DMS79 (cell line): Measurements from ENCODE around the gene RNF40.
"Not testable (repeated sequence)": the region's sequence is repeated elsewhere in the genome, so short reads cannot be mapped to it uniquely, and the experiment has no call there.

ENCODE experiments used
- DNase-seq: peaks from one replicate; lab custom pipeline; 2025; lab: John Stamatoyannopoulos, UW

The RNF40 gene

DNA sequence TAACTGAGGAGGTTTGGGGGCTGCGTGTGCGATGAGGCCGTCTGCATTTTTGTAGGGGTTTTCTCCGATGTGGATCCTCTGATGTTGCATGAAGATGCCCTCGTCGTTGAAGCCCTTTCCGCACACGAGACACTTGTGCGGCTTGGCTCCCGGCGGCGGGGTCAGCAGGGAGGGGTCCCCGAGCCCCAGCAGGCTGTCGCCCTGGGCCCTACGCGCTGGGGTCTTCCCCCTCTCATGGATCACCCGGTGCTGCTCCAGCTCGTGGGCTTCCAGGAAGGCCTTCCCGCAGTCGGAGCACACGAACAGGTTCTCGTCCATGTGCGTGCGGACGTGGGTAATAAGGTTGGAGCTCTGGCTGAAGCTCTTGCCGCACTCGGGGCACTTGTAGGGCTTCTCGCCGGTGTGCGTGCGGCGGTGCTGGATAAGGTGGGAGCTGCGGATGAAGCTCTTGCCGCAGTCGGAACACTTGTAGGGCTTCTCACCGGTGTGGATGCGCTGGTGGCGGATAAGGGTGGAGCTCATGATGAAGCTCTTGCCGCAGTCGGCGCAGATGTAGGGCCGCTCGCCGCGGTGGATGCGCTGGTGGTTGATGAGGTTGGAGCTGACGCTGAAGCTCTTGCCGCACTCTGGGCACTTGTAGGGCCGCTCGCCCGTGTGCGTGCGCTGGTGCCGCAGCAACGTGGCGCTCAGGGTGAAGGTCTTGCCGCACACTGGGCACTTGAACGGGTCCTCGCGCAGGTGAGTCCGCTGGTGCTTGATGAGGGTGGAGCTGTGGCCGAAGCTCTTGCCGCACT lies 20.6 kb downstream of the RNF40 start:
- no peak for DNase-seq

DNA sequence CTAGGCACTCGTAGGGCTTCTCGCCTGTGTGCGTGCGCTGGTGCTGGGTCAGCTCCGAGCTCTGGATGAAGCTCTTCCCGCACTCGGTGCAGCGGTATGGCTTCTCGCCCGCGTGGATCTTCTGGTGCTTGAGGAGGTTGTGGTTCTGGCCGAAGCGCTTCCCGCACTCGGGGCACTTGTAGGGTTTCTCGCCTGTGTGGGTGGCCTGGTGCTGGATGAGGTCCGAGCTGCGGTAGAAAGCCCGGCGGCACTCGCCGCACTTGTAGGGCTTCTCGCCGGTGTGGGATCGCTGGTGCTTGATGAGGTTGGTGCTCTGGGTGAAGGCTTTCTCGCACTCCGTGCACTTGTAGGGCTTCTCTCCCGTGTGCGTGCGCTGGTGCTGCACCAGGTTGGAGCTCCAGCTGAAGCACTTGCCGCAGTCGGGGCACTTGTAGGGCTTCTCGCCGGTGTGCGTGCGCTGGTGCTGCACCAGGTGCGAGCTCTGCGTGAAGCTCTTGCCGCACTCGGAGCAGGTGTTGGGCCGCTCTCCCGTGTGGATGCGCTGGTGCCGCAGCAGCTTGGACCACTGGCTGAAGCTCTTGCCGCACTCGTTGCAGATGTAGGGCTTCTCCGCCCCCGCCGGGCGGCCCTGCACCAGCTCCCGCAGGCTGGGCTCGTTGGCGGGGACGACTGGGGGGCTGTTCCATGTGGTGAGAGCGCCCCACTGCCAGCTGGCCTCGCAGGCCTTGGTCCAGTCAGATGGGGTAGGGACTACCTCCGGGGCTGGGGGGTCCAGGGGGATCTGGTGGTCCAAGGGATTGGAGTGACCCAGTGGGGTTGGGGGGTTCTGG lies 21.4 kb downstream of the RNF40 start:
- no peak for DNase-seq

DNA sequence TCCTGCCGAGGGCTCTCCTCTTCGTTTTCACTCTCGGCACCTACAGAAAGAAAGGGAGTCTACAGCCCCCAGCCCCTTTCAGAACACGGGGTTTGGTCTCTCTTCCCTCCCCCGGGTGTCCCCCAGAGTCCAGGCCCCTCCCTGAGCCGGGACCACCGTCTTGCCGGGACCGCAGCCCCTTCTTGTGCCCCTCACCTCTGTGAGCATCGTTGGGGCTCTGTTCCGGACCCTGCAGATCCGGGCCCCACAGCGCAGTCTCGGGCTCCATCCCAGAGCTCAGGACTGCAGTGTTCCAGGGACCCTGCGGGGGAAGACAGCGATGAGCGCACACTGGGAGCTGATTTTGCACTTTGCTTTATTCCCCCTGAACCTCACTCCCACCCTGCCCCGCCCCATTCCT lies 22.1 kb downstream of the RNF40 start:
- DNase-seq = no peak

DNA sequence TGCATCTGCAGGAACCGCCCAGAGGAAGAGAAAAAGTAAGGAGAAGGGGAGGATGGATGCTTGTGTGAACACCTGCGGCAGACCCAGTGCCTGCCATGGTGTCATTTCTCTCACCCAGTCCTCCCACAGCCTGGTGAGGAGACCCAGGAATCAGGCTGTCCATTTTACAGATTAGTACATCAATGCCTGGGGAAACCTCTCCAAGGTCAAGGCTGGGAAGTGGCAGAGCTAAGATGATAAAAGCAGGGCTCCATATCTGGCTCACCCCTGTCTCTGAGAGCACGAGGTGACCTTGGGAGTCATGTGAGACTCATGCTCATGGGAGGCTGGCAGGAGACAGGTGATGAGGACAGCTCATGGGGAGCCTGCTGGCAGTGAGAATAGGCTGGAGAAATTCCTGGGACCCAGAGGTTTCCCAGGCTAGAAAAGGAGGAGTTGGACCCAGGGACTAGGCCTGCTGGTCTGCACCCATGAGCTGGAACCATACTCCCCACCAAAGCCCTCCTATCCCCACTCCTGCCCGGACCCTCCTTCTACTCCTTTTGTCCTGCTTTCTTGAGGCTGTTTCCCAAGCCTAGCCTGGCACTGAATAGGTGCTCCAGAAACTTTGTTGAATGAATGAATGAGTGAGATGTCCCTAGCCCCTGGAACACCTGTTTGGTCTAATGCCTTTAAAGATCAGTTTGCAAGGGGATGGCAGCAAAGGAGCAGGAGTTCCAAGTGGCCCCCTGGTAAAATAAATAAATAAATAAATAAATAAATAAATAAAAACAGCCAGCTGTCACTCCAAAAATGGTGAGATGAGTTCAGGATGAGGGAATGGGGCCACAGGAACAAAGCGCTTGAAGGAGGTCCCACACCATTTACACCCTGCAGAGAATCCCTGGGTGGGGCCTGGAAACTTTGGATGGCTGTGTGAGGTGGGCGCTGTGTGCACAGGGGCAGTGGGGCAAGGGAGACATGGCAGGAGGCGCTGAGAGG lies 23.3 kb downstream of the RNF40 start:
- DNase-seq = no peak

DNA sequence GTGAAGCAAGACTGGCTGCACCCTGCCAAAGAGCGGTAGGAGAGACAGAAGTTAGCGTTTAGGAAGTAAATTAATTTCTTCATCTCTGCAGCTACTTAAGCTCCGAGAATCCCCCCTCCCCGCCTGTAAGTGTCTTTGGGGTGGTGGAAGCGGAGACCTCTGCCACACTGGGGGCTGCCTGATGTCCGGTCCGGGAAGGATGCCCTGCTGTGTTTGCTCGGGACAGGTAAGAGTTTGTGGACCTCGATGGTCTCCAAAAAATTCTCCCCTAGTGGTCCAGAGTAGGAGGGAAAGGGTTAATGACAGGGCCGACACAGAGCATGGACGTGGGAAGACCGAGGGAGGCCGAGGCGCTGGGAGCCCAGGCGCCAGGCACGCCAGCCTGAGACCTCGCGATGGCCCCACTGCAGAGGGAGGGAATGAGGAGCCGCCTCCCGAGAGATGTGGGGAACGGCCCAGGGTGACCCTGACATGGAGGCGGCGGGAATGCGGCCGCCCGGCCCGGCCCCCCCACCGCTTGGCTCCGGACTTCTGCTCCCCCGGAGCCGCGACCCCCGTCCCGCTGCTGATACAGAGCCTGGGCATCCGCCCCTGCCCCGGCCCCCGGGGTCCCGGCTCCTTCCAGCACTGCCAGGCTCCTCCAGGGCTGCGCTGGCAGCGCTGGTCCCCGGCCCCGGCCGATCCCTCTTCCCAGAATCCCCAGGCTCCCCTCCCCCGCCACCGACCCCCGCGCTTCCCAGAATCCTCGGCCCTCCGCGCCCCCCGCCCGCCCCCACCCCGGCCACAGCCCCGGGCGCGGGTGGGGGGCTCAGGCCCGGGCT lies 24.2 kb downstream of the RNF40 start:
- DNase-seq = no peak

DNA sequence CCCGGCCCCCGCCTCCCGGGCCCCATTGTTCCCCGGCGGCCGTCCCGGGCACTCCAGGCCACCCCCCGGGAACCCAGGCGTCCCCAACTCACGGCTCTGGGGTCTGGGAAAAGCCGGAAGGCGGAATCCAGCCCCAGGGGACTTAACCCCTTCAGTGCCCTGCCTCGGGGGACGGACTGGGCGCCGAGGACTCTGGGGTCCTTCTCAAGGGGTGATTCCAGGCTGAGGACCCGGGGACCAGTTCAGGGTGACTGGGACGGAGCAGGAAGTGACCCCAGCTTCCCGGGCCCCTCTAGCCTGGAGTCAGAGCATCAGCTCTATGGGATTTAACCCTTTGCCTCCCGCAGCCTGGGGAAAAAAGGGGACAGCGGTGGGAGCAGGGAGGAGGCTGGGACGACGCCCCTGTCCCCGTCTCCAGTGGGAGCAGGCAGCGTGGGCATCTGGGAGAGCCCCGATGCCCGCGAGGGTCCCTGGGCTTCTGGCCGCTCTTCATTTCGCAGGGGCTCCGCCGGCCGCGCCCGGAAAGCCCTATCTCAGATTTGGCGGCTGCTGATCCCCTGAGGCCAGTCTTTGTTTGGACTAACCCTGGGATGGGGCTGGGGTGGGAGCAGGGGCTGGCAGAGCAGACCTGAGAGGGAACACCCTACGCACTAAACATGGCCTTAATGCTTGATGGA lies 25.0 kb downstream of the RNF40 start, which contains the start of gene ZNF629:
Gene ZNF629 (minus strand): TSS at position 270 of the 677 bp plus-strand sequence. CDS start 2,723 bp downstream, outside the sequence.
- peak; percentile 64 for DNase-seq

DNA sequence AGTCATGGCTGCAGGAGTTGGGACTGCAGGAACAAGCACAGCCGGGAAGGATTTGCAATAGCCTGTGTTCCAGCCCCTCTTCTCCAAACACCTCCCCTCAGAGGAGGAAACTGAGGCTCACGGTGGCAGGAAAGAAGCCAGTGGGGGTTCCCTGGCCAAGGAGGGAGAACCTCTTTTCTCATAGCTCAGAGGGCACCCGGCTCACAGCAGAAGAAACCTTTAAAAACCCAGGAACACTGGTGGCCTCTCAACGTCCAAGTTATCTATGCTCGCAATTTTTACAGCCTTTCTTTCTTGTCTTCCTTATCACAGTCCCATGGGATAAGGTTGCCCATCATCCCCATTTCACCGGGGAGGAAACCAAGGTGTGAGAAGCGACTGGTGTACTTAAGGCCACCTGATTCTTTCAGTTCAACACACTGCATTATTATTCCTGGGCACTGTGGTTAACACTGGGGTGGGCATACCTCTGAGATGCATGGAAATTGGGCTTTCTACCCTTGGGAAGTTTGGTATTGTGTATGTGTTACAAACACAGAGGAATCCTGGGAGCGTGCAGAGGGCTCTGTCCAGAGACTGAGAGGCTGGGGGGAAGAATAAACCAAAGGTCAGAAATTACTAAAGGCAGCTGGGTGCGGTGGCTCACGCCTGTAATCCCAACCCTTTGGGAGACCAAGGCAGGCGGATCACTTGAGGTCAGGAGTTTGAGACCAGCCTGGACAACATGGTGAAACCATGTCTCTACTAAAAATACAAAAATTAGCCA lies 25.7 kb downstream of the RNF40 start:
- DNase-seq = no peak

DNA sequence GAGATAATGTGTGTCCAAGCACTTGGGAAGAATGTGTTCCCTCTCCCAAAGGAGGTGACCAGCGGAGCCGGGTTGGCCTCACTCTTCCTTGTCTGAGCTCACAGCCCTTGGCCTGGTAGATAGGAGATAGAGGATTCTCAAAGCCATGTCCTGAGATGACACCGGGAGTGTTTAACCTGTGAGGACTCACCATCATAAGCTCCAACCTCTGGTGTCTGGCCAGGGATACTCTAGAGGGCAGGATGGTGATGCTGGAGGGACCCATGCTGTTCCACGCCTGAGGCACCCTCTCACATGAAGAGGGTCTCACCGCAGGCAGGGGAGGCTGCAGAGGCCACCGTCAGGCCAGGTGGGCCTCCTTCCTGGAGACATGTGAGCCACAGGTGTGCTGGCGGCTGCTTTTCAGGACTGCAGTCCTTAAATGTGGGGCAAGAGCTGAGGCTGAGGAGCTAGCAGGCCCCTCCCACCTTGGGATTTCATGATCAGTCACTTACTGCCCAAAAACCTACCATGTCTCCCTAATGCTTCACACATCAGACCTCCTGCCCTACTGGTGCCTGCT lies 31.5 kb downstream of the RNF40 start:
- no peak for DNase-seq

DNA sequence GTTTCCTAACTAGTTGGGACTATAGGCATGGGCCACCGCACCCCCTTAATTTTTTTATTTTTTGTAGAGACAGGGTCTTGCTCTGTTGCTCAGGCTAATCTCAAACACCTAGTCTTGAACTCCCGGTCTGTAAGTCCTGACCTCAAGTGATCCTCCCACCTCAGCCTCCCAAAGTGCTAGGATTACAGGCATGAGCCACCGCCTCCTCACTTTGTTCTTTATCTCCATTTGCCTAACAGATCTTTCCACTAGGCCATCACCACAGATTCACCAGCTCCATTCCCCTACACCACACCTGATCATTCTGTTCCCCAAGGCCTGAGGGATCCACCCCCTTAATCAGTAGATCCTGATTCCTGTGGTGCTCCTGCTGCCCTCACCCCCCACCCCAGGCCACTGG lies 32.5 kb downstream of the RNF40 start:
- no peak for DNase-seq

DNA sequence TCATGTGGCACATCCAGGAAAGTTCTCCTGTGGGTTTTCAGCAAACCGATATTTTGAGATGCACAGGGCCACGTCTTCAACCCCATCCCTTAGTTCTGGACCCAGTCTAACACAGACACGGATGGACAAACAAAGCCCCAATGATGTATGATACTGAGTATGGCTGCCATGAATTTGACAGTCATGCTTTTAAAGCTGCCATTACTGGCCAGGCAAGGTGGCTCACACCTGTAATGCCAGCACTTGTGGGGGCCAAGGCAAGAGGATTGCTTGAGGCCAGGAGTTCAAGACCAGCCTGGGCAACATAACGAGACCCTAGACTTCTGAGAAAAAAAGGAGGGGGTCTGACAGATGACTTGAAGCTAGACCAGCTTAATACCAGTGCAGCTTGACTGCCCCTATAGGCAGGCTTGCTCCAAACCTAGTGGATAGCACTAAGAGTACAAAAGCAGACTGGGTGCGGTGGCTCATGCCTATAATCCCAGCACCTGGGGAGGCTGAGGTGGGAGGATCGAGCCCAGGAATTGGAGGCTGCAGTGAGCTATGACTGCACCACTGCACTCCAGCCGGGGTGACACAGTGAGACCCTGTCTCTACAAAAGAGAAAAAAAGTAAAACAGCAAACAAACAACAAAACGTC lies 35.7 kb downstream of the RNF40 start:
- DNase-seq = no peak

DNA sequence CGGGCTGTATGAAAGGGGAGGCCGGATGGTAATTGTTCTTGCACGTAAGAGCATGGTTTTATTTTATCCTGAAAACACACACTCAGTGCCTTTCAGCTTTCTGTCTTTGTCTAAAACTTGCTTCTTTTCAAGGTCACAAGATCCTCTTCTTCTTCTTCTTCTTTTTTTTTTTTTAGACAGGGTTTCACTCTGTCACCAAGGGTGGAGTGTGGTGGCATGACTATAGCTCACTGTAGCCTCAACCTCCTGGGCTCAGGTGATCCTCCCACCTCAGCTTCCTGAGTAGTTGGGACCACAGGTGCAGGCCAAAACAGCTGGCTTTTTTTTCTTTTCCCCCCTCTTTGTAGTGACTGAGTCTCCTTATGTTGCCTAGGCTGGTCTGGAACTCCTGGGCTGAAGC lies 40.8 kb downstream of the RNF40 start:
- no peak for DNase-seq

DNA sequence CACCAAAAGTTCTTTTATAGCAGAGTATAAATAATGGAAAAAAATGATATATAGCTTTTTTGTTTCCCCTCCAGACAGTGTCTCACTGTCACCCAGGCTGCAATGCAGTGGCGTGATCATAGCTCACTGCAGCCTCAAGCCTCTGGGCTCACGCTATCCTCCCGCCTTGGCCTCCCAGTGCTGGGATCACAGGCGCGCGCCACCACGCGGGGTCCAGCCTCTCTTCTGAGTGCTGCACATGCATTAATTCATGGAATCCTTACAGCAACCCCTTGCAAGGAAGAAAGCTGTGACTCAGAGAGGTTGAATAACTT lies 42.9 kb downstream of the RNF40 start:
- no peak for DNase-seq

DNA sequence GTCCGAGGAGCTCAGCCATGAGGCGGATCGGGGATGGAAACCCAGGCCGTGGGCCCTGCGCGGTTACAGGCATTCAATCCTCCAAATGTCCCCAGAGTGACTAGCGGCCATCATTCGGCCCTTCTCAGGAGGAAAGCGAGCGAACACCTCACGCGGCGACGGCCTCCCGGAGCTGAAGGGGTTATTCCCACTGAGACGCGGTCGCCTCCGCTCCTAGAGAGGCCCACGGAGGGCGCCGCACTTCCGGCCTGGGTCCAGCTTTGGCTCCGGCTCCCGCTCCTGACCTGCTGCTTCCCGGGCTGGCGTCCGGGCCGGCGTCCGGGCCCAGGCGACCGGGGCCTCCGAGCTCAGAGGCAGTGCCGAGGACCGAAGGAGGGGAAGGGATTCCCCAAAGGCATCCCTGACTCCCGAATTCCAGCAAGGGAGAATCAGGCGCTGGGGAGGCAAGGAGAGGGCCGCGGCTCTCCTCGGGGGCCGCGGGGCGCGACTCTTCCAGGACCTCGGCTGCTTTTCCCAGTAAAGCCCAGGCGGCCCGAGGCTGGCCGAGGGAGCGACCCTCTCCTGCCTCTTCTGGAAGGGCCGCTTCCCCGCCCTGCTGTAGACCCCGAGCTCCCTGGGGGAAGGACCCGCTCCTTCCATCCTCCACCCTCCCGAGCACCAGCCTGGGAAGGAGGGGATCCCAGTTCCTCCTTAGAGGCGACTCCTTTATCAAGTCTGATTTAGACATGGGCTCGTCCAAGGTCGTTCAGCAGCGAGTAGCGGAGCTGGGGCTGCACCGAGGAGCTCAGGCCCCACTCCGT lies 43.4 kb downstream of the RNF40 start:
- peak; percentile 68 for DNase-seq

DNA sequence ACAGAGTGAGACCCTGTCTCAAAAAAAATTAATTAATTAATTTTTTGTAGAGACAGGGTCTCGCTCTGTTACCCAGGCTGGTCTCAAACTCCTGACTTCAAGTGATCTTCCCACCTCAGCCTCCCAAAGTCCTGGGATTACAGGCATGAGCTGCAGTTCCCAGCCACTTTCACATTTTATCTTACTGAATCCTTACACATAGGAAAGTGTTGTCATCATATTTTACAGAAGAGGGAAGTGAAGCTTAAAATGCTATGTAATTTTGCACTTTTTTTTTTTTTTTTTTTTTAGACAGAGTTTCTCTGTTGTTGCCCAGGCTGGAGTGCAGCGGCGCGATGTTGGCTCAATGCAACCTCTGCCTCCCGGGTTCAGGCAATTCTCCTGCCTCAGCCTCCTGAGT lies 46.0 kb downstream of the RNF40 start:
- no peak for DNase-seq

DNA sequence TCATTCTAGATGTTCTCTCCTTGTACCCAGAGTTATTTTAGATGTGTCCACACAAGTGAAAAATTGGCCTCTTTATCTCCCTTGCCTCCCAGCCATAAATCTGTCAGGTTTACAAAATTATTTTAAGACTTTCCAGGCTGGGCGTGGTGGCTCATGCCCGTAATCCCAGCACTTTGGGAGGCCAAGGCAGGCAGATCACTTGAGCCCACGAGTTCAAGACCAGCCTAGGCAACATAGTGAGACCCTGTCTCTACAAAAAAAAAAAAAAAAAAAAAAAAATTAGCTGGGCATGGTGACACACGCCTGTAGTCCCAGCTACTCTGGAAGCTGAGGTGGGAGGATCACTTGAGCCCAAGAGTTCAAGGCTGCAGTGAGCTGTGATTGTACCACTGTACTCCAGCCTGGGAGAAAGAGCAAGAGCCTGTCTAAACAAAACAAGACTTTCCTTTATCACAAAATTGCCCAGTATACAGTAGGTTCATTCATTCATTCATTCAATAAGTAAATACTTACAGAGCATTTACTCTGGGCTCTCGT lies 46.8 kb downstream of the RNF40 start:
- not testable (repeated sequence) for DNase-seq

DNA sequence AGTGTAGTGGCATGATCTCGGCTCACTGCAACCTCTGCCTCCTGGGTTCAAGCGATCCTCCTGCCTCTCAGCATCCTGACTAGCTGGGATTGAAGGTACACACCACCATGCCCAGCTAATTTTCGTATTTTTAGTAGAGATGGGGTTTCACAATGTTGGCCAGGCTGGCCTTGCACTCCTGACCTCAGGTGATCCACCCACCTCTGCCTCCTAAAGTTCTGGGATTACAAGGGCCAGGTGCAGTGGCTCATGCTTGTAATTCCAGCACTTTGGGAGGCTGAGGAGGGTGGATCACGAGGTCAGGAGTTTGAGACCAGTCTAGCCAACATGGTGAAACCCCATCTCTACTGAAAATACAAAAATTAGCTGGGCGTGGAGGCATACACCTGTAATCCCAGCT lies 47.6 kb downstream of the RNF40 start:
- not testable (repeated sequence) for DNase-seq

DNA sequence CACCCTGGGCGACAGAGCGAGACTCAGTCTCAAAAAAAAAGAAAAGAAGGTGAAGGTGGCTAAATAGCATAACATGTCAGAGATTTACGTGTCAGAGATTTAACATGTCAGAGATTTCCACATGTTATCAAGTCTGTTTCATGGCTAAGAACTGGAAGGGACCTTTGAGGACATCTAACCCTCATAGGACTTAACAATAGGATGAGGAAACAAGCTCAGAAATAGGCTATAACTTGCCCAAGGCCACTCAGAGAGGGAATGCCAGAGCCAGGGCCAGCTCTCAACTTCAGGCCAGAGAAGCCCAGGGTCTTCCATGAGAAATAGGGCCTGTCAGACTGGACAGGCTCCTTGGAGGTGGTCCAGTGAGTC lies 51.7 kb downstream of the RNF40 start:
- DNase-seq = no peak

DNA sequence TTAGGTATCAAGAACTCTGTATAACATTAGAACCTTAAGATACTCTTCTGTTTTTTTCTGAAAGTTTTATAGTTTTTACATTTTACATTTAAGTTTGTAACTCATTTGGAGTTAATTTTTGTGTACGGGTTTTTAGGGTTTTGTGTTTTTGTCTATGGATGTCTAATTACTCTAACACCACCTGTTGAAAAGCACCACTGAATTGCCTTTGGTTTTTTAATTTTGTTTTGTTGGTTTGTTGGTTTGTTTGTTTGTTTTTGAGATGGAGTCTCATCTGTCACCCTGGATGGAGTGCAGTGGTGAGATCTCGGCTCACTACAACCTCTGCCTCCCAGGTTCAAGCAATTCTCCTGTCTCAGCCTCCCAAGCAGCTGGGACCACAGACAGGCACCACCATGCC lies 54.6 kb downstream of the RNF40 start:
- DNase-seq = no peak
